Inflammatory macrophage treated with lipopolysaccharide for 4 hours (primary cell): ENCODE measurements around the gene TSEN54.
"Not testable (repeated sequence)": the region's sequence is repeated elsewhere in the genome, so short reads cannot be mapped to it uniquely, and the experiment has no call there.

ENCODE experiments used
- DNase-seq: peaks from one replicate; pipeline ENCODE4 v3.0.0-alpha.2; 2020

Gene TSEN54

DNA sequence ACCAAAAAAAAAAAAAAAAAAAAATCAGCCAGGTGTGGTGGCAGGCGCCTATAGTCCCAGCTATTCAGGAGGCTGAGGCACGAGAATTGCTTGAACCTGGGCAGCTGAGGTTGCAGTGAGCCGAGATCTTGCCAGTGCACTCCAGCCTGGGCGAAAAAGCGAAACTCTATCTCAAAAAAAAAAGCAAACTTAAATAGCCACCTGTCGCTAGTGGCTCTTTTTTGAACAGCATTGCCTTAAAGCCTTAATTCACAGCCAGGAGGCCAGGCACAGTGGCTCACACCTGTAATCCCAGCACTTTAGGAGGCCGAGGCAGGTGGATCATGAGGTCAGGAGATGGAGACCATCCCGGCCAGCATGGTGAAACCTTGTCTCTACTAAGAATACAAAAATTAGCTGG, 4.1 kb downstream of the TSEN54 start:
- DNase-seq: not testable (repeated sequence)

DNA sequence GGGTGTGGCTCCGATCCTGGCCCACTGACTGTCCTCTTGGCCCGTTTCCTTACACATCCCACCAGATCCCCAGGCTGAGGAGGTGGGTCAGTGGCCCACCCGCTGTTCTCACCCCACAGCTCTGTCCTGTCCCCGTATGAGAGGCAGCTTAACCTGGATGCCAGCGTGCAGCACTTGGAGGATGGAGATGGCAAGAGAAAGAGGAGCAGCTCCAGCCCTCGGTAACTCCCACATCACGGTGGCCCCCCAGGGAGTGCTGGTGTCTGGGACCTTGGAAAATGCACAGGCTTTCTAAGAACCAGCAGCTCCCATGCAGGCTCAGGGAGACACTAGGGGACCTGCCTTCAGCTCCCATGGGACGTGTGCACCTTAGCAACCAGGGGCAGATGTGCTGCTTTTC, 5.0 kb downstream of the TSEN54 start:
- no peak for DNase-seq

DNA sequence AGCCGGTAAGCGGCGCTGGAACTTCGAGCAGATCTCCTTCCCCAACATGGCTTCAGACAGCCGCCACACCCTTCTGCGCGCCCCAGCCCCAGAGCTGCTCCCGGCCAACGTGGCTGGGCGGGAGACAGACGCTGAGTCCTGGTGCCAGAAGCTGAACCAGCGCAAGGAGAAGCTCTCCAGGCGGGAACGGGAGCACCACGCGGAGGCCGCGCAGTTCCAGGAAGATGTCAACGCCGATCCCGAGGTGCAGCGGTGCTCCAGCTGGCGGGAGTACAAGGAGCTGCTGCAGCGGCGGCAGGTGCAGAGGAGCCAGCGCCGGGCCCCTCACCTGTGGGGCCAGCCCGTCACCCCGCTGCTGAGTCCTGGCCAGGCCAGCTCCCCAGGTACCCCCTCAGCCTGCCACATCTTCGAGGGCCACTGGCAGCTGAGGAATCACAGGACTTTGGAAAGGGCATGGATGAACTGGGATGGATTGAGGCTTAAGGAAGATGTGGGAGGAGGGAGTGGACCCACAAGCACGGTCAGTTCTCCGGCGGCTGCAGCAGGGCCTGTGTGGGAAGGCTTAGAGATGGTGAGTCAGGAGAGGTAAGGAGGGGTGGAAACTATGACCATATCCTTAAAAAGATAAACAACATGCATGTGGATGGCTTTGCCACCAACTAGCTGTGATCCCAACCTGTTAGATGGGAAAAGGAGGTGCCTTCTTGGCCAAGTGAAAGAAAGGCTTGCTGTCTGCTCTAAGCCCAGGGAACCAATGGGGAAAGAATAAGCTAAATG, 5.8 kb downstream of the TSEN54 start:
- DNase-seq: peak; percentile 22

DNA sequence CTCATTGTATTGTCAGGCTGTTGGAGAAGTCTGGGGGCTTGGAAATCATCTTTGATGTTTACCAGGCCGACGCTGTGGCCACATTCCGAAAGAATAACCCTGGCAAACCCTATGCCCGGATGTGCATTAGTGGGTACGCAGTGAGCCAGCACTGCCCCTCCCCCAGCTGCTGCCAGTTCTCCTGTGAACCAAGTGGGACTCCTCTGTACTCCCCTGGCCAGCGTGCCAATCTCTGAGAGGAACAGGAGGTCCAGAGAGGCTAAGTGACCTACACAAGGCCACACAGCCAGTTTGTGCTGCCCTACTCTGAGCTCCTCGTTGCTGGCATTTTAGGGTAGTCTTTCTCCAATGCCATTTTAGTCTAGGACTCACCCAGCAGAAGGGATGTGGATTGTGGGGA, 7.3 kb downstream of the TSEN54 start:
- no peak for DNase-seq

DNA sequence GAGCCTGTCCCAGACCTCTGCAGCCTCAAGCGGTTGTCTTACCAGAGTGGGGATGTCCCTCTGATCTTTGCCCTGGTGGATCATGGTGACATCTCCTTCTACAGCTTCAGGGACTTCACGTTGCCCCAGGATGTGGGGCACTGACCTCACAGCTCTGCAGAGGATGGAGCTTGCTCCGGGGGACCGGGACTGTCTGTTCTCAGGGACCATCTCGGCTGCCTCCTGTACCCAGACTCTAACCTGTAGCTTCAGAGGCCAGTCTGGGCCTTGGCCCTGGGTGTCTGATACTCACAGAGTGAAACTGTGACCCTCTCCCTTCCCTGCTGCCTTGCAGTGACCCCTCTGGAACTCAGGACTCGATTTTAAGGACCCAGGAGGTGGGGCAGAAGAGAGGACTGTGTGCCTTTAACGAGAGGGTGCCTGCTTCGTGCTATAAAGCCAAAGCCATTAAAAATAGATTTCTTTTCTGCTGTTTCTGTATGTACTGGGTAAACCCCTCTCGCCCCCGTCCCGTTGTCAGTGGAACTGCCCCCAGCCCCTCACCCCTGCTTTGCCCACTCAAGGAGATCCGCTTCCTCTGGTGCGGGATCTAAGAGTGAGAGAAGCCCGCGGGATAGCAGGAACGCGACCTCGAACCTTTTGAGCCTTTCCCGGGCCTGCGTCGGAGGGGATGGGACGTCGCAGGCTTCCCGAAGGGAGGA, 8.1 kb downstream of the TSEN54 start:
- DNase-seq: no peak

DNA sequence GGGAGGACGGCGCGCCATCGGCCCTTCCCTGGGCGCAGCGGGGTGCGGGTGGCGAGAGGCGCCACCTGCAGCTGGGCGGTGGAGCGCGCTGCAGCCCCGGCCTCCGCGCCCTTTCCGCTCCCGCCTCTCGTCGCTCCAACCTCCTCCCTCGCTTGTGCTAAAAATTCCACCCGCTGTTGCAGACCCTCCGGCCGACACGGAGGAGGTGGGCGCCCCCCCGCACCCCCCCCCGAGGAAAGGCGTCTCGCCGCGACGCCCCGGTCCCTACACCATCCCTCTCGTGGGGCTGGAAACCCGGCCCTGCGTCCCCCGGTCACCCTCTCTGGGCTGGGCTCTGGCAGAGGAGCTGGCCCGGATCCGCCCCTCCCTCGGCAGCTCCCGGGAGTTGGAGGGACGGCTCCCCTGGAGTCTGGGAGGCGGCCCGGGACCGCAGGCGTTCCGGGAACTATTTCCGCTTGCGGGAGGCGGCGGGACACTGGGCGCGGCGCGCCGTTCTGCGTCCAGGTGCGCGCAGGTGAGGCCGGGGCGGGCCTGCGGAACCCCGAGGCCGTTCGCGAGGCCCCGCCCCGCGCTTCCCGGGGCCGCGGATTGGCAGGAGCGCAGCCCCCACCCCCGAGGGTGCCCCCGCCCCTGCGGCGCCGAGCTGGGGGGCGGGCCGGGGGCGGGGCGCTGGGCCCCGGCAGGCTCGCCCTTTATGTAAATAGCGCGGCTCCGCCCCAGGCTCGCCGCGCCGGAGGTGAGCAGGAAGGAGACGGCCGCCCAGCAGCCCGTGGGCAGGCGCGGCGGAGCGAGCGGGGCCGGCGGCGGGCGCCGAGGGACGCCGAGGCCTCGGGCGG, 8.9 kb downstream of the TSEN54 start, which contains the start of gene LLGL2:
Gene LLGL2, plus strand, starts transcription at position 728 of the 836 bp plus-strand sequence. CDS start 17,730 bp downstream, outside the sequence.
- peak; percentile 76 for DNase-seq

DNA sequence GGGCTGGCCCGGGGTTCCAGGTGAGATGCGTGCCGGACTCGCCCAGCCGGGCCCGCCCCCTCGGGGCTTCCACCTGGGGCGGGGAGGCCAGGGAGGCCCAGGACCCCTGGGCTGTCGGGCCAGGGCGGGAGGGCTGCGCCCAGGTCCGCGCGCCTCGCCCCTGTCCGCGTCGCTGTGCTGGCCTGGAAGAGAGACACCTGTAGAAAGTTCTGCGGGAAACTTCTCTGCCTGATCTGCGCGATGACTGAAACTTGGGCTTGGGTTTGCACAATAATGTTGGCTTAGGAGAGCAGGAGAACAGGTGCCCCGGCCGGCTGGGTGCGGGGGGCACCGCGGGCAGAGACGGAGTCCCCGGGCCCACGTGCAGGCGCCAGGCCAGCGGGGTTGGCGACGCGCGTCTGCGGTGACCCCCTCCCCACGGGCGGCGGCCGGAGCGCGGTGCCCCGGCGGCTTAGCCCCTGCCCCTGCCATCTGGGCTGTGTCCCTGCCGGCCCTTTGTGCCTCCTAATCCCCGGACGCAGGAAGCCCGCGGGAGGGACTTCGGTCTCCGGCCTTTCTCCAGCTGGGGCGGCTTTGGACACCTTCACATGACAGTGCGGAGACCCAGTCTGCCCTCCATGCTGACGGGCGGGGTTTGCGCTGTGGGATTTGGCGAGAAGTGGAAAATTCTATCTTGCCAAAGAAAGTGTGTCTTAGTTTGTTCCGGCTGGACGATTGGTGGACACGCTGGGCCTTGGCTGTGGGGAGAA, 9.7 kb downstream of the TSEN54 start:
- DNase-seq: no peak

DNA sequence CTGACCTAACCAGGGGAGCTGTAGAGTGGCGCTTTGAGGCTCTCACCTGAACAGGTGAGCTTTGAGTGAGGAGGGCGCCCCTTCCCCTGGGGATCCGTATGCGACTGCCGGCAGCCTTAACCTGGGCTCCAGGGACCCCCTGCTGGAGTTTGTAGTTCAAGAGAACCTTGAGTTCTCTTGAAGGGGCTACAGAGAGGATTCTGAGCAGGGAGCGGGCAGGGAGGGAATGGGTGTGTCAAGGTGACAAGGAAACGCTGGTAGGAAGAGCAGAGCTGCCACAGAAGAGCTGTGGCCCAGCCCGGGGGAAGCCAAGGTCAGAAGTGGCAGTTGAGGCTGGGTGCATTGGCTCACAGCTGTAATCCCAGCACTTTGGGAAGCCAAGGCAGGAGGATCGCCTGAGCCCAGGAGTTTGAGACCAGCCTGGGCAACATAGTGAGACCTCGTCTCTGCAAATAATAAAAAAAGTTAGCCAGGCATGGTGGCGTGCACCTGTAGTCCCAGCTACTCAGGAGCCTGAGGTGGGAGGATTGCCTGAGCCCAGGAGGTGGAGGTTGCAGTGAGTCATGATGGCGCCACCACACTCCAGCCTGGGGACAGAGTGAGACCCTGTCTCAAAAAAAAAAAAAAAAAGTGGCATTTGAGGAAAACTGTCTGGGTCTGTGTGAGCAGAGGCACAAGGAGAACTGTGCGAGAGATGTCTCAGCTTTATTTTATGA, 10.4 kb downstream of the TSEN54 start:
- no peak for DNase-seq

DNA sequence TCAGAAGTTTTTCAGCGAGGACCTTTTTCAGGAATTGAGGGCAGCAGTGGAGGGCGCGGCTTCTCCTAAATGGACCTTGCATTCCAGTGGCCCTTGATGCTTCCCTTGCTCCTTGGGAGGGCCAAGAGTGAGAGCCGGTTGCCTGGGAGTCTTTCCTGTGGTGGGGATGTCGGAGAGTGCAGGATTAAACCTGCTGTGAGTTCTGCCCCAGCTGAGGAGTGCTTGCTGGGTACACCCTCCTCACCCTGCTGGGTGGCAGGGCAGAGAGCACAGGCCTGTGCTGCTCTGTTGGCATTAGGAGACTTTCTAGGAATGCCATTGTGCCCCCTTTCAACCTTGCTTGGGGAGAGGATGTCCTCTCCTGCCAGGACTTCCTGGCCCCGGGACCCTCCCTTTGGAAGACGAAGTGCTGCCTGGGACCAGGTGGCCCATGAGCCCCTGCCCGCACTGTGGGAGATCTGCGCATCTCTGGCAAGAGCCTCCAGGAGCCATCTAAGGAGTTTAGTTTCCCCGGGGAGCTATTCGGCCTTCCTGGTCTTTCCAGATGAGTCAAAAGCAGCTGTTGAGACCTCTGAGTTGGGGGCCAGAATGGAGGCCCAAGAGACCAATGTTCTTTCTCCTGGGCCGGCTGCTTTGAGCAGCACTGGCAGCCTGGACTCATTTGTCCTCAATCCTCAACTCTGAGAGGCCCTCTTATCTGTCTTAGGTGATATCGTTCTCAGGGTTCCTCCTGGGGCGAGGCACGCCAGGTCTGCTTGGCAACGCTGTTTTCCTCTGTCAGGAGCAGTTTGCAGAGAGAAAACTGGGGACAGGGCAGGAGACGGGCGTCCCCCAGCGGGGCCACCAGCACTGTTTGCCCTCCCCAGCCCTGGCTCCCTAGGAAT, 14.8 kb downstream of the TSEN54 start:
- DNase-seq: no peak

DNA sequence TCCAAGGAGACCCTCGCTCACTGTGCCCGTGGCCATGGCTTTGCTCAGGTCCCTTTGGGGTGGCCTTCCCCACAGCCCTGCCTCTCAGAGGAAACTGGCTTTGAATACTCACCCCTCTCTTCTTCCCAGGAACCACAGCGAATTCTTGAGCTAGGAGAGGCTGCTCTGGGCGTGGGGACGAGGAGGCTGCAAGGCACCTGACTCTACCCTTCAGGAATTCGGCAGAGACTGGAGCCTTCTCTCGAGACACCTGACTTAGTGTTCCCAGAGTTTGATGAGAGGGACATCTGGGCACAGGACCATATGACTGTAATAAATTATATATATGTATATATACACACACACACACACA, 15.4 kb downstream of the TSEN54 start:
- DNase-seq: no peak

DNA sequence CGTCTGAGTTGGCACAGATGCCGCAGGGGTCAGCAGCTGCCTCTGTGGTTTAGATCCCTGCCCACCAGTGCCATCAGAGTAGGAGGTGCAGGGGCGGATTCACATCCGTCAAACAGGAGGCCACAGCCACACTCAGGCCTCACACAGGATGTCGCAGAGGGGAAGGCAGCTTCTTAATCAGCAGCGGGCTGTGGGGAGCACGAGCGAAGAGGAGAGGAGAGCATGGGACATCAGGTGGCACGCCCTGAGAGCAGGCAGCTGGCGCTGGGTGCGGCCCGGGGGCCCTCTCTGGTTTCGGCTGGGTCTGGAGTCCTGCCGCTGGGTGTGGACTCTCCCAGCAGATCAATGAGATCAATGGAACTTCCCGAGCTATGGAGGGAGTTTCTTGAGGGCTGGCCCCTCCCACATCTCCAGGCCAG, 18.8 kb downstream of the TSEN54 start:
- DNase-seq: peak; percentile 28

DNA sequence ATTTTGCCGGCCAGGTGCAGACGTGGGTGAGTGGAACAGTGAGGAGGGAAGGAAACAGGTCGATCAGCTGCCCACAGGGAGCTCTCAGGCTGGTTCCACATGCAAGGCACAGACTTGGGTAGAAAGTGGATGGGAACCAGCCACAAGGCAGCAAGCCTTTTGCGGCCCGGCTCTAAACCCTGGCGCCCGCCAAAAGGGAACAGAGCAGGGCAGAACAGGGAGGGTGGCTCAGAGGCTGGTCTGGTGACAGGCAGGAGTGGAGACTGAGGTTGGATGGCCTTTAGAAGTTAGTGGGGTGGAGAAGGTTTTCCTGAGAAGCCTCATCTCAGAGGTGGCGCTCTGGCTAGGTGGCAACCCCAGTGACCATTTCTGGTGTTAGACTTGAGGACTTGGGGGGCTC, 19.5 kb downstream of the TSEN54 start:
- no peak for DNase-seq

DNA sequence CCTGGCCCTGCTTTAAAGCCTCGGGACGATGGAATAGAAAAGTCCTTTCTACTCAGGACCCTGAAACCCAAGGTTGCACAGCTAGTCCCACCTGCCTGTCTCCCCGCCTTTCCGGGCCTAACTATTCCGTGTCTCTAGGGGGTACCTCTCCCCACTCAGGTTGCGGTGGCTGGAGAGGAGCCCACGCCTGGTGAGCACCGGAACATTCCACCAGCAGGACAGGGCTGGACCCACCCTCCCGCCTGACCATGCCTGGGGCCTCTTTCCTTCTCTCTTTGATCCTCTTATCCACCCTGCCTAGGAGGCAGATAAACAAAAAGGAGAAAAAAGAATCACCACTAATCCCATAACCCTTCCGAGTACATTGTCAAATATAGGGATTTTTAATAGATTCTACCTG, 20.0 kb downstream of the TSEN54 start:
- no peak for DNase-seq

DNA sequence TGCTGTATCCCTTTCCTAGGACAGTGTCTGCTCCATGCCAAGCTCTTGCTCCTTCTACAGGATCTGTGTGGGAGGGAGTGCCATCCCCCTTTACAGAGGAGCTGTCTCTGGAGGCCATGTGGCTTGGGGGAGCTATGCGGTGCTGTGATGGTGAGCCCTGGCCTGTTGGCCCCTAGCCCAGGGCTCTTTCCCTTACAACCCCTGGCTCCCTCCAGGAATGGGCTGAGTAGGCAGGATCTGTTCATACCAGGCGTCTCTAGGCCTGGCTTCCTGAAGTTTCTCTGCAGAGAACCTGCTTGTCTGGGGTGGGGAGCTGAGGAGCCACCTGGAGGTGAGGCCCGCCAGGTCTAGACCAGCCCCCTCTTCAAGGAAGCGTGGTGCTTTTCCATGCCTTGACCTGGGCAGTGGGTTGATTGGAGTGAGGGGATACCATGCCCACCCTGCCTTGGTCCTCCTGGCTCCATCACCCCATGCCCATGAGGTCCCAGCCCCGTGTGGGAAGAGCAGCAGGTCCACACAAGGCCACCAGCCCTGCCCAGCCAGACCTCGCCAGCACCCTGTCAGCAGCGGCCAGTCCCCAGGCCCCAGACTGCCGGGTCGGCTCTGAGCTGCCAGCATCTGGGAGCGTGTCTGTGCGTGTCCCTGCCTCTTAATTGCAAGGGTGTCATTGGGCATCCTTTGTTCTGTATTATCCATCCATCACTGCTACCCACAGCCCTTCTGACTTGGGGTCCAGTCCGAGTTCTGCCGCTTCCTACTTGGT, 23.8 kb downstream of the TSEN54 start:
- DNase-seq: no peak

DNA sequence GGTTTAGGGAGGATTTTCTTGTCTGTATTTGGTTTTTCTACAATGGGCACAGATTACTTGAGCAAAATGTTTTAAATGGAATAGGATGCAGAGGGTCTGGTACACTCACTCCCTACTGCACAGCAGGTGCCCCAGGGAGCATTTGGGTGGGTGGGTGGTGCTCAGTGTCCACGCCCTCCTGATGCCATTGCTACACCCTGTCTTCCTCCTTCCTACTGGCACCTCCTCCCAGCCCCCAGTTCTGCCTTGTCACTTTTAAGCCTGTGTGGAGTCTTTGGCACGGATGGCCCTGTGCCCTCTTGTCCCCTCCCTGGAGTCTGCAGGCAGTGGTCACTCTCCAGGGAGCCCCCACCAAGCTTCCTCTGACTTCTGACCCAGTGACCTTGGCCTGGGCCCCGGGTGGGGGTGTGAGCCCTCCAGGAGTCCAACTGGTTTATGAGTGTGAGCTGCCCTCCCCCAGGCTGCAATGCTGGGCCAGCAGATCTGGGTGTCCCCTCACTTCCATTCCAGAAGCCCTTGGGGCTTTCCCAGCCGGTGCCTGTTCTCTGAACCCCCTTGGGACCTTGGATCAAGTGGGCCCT, 24.7 kb downstream of the TSEN54 start:
- DNase-seq: no peak

DNA sequence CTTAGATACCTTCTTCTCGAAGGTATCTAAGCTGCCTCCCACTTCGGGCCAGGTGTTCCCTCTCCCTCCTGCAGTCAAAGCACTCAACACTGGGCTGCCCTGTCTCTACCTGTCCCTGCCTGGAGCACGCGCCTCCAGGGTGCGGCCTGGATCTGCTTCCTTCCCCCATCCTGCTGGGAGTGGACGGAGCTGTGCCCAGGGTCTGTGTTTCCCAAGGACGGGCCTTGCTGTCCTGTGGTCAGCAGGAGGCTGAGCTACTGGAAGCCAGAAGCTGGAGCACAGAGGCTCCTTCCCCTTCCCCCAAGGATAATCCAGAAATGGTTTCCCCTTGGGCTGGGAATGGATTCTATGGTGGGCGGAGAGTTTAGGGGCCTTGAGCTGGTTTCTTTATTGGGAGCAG, 25.9 kb downstream of the TSEN54 start:
- no peak for DNase-seq

DNA sequence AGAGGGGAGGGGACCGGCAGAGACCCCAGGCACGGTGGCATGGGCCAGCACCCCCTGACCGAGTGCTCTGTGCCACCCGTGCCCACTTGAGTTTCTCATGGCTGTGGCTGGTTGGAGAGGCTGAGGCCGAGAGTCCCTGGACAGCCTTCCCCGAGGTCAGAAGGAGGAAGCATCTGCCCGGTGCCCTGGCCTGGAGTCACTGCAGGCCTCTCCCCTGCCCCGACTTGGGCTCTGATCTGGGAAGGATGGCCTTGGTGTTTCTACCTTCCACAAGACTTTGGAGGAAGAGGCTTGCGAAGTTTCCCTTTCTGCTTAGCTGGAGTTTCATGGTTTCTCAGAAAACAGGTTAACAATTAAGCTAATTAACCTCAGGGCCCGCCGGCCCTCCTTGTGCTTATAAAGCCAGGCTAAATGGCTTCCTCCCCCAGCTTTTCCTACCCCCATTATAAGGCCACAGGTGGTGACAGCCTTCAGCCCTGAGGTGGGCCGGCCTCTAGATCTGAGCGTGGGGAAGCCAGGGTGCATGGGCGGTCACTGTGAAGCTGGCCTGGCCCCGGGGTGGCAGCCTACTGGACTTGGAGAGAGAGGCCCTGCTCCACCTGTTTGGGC, 26.5 kb downstream of the TSEN54 start:
- no peak for DNase-seq

DNA sequence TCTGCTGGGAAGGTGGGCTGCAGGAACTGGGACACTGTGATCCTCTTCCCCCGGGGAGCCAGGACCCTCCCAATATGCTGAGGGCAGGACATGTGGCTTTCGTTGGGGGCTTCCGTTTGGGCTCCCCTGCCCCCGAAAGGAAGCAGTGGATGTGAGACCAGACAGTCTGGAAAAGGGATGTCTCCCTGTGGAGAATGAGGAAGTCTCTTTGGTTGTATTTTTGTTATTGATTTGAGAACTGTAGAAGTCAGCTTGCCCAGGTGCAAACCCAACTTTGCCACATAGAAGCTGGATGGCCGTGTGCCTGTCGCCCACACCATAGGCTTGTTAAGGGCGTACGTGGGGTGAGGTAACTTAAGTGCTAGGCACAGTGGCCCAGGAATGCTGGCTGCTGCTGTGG, 27.9 kb downstream of the TSEN54 start:
- DNase-seq: no peak

DNA sequence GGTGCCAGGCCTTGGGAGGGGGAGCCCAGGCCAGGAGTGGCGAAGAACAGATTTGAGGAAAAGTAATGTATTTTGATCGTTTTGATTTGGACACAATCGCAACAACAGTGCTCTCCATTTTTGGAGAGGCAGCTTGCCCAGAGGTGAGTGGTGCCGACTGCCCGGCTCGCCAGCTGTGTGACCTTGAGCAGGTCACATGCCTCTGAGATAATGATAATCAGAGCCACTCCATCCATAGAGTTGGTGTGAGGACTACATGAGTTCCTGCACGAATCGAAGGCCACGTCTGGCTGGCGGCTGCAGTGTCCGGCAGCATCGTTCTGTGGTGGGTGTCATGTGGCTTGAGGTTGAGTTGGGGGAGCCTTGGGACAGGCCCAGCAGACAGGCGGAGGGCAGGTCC, 29.9 kb downstream of the TSEN54 start:
- no peak for DNase-seq

DNA sequence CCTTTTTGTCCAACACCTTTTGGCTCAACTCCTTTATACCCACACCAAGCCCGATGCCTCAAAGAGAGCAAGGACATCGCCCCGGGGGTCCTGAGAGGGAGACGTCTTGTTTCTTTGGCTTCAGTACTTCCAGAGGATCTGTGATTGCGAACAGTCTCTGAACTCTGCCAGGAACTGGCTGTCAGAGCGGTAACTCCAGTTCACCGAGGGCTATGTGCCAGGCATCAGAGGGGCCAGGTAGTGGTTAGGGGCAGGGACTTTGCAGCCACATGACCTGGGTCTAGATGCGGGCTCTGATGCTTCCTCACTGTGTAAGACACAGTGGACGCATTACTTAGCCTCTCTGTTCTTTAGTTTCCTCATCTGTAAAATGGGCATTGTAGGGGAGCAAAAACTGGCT, 30.8 kb downstream of the TSEN54 start:
- no peak for DNase-seq
